OCI-LY1 (cell line): Measurements from ENCODE around the gene MDGA2.

Source experiments
- EZH2 ChIP-seq: fragments of 200-600 bp; sonication (generic), shearing (Covaris generic); IDR thresholded peaks from 2 replicates; pipeline ENCODE4 v1.8.0; 2017; ENCODE audit warnings: borderline replicate concordance, mixed run types, mild to moderate bottlenecking, antibody characterized with exemption, low read length, moderate library complexity, mixed read lengths
- TF ChIP-seq, protein P1 (sequence below): fragments of 200-600 bp; sonication (generic), shearing (Covaris generic); IDR thresholded peaks from 2 replicates; pipeline ENCODE4 v1.5.1; 2017; ENCODE audit warnings: mild to moderate bottlenecking, antibody characterized with exemption, low read length, moderate library complexity, mixed read lengths

GRCh38 chr14:47705683-47706082, 30.3 kb upstream of the MDGA2 start:
- TF ChIP-seq, protein P1, sequence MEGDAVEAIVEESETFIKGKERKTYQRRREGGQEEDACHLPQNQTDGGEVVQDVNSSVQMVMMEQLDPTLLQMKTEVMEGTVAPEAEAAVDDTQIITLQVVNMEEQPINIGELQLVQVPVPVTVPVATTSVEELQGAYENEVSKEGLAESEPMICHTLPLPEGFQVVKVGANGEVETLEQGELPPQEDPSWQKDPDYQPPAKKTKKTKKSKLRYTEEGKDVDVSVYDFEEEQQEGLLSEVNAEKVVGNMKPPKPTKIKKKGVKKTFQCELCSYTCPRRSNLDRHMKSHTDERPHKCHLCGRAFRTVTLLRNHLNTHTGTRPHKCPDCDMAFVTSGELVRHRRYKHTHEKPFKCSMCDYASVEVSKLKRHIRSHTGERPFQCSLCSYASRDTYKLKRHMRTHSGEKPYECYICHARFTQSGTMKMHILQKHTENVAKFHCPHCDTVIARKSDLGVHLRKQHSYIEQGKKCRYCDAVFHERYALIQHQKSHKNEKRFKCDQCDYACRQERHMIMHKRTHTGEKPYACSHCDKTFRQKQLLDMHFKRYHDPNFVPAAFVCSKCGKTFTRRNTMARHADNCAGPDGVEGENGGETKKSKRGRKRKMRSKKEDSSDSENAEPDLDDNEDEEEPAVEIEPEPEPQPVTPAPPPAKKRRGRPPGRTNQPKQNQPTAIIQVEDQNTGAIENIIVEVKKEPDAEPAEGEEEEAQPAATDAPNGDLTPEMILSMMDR: no peak
- TF ChIP-seq EZH2: no peak
